WI38 (cell line): ENCODE measurements around the gene MED8.

Source experiments
- H3K4me3 ChIP-seq: 2 replicates; pipeline ENCODE4 v1.5.1; 2011; ENCODE audit warnings: low read depth, mild to moderate bottlenecking, control low read depth, low read length
- CTCF ChIP-seq: IDR thresholded peaks from 2 replicates; pipeline ENCODE4 v1.5.1; 2012; ENCODE audit warnings: low read depth, mild to moderate bottlenecking, control low read depth, low read length

MED8 gene

GRCh38 chr1:43435146-43436145 lies 45.8 kb upstream of the MED8 start:
- H3K4me3 ChIP-seq: no peak overlapping the region
- TF ChIP-seq CTCF: no peak

GRCh38 chr1:43434256-43434655 lies 44.7 kb upstream of the MED8 start:
- no peak for TF ChIP-seq CTCF

GRCh38 chr1:43432907-43433306 lies 43.3 kb upstream of the MED8 start:
- TF ChIP-seq CTCF: no peak

More at GRCh38 chr1:43434256-43434655, 44.7 kb upstream of the MED8 start:
- H3K4me3 ChIP-seq: no peak overlapping the region

GRCh38 chr1:43432171-43432860 lies 42.7 kb upstream of the MED8 start:
- no peak overlapping the region for H3K4me3 ChIP-seq
- TF ChIP-seq CTCF: no peak

More at GRCh38 chr1:43432907-43433306, 43.3 kb upstream of the MED8 start:
- H3K4me3 ChIP-seq: no peak overlapping the region

- no peak for TF ChIP-seq CTCF
- no peak overlapping the region for H3K4me3 ChIP-seq
Observed at GRCh38 chr1:43431676-43432075, 42.1 kb upstream of the MED8 start.

- no peak for TF ChIP-seq CTCF
- no peak overlapping the region for H3K4me3 ChIP-seq
Observed at GRCh38 chr1:43430831-43431230, 41.2 kb upstream of the MED8 start.

GRCh38 chr1:43427941-43428340 lies 38.3 kb upstream of the MED8 start:
- no peak overlapping the region for H3K4me3 ChIP-seq
- no peak for TF ChIP-seq CTCF
